ENCODE results near the gene PCDHA12. TPM values are rescaled to one million over a fixed set of nuclear protein-coding genes. Genes with fewer than 3 reads are reported as not detected.

PCDHA12 gene
- total and polyA plus RNA-seq, 9 donors: 0.04 to 1.3 (median 0.38) TPM

- H3K36me3 ChIP-seq: no peaks in the 10 kb centered on the region
- intact Hi-C loops (cut with DNase I): no loop called here
- WGBS, 3 donors: 48 to 61% methylated on average over 76 to 94 of the region's 94 CpGs; no CpG with 5 or more reads in 1 of the 3 donors
- H3K4me3 ChIP-seq: no peak overlapping the region
- no peaks in the 10 kb centered on the region for H3K4me1 ChIP-seq (ENCODE audit: insufficient read depth)
- no peak for DNase-seq
- H3K9me3 ChIP-seq: peaks cover 0 to 3% of the 10 kb centered on the region in 2 donors
- TF ChIP-seq CTCF (IDR thresholded peaks at IDR 0.05): no peak
- no peak for TF ChIP-seq EP300 (IDR thresholded peaks at IDR 0.05)
- no peak for TF ChIP-seq POLR2A (IDR thresholded peaks at IDR 0.05)
- H3K27ac ChIP-seq: no peak overlapping the region
- no peaks in the 10 kb centered on the region for H3K27me3 ChIP-seq
Observed at GRCh38 chr5:140857177-140857986, 17.7 kb upstream of the PCDHA12 start.

DNA sequence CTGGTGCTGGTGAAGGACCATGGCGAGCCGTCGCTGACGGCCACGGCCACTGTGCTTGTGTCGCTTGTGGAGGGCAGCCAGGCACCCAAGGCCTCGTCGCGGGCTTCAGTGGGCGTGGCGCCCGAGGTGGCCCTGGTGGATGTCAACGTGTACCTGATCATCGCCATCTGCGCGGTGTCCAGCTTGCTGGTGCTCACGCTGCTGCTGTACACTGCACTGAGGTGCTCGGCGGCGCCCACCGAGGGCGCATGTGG is 17.2 kb upstream of the PCDHA12 start:
- no peaks in the 10 kb centered on the region for H3K4me1 ChIP-seq (ENCODE audit: insufficient read depth)
- DNase-seq: no peak
- TF ChIP-seq CTCF (IDR thresholded peaks at IDR 0.05): no peak
- TF ChIP-seq POLR2A (IDR thresholded peaks at IDR 0.05): no peak
- no peak for TF ChIP-seq EP300 (IDR thresholded peaks at IDR 0.05)
- intact Hi-C loops (cut with DNase I): no loop called here
- H3K27me3 ChIP-seq: no peaks in the 10 kb centered on the region
- H3K36me3 ChIP-seq: no peaks in the 10 kb centered on the region
- H3K4me3 ChIP-seq: no peak overlapping the region
- no peak overlapping the region for H3K27ac ChIP-seq
- peaks cover 0 to 8% of the 10 kb centered on the region in 2 donors for H3K9me3 ChIP-seq
- WGBS, 3 donors: 68 to 72% methylated on average over 10 to 17 of the region's 22 CpGs; no CpG with 5 or more reads in 1 of the 3 donors

DNA sequence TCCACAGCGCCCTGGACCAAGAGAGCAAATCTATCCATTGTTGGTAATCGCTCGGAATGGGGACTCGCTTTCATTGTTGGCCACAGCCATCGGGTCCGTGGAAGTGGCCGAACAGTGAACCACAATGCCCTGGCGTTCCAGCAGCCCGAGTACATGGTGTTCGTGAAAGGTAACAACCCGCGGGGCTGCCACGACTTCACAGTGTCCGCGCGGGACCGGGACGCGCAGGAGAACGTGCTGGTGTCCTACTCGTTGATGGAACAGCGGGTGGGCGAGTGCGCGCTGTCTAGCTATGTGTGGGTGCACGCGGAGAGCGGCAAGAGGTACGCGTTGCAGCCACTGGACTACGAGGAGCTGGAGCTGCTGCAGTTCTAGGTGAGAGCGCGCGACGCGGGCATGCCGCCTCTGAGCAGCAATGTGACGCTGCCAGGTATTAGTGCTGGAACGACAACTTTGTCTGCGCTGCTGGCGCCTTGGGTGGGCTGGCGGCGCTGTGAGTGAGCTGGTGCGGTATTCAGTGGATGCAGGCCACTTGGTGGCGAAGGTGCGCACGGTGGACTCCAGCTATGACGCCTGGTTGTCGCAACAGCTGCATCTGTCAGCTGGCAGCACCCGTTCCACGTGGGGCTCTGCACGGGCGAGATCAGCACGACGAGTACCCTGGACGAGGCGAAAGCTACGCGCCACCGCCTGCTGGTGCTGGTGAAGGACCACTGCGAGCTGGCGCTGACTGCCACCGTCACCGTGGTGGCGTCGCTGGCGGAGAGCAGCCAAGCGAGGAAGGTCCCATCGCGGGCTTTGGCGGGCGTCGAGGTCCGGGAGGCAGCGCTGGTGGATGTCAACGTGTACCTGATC is 12.4 kb upstream of the PCDHA12 start:
- no peaks in the 10 kb centered on the region for H3K27me3 ChIP-seq
- no peak overlapping the region for H3K27ac ChIP-seq
- H3K4me3 ChIP-seq: no peak overlapping the region
- no peaks in the 10 kb centered on the region for H3K36me3 ChIP-seq
- no peak for TF ChIP-seq CTCF (IDR thresholded peaks at IDR 0.05)
- TF ChIP-seq POLR2A (IDR thresholded peaks at IDR 0.05): no peak
- no peak for TF ChIP-seq EP300 (IDR thresholded peaks at IDR 0.05)
- H3K9me3 ChIP-seq: peaks cover 0 to 11% of the 10 kb centered on the region in 2 donors
- WGBS, 3 donors: 34 to 49% (median 39%) methylated on average over 73 to 76 of the region's 76 CpGs
- no peaks in the 10 kb centered on the region for H3K4me1 ChIP-seq (ENCODE audit: insufficient read depth)
- intact Hi-C loops (cut with DNase I): no loop called here
- no peak for DNase-seq

DNA sequence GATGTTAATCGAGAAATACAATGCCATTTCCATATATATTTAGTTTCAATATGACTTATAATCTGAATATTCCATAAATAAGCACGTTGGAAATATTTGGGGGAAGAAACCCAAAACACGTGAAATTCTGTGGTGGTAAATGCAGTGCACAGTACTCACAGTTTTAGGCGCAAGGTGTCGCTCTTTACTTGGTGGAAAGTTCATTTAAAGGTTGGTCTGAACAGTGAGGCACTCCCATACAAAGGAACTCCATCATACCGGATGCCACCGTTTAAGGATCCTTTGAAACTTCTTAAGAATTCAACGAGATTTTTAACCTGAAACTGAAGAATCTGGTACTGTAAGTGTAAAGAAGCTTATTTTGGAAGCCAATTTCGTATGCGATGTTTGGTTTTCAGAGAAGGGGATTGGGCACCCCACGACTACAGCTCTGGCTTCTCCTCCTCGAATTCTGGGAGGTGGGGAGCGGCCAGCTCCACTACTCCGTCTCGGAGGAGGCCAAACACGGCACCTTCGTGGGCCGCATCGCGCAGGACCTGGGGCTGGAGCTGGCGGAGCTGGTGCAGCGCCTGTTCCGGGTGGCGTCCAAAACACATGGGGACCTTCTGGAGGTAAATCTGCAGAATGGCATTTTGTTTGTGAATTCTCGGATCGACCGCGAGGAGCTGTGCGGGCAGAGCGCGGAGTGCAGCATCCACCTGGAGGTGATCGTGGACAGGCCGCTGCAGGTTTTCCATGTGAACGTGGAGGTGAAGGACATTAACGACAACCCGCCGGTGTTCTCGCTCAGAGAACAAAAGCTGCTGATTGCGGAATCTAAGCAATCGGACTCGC is 6.2 kb upstream of the PCDHA12 start, which contains the start of gene PCDHA11:
TSS of gene PCDHA11 (plus strand) at position 237 of the 834 bp plus-strand sequence. CDS start at position 384, 147 bp downstream.
- no peak within 1 kb of the TSS for H3K27ac ChIP-seq
- intact Hi-C loops (cut with DNase I): no loop called here
- peaks cover 0 to 18% of the 10 kb centered on the region in 2 donors for H3K9me3 ChIP-seq
- DNase-seq: no peak
- no peak for TF ChIP-seq EP300 (IDR thresholded peaks at IDR 0.05)
- TF ChIP-seq POLR2A (IDR thresholded peaks at IDR 0.05): no peak
- no peak for TF ChIP-seq CTCF (IDR thresholded peaks at IDR 0.05)
- WGBS, 3 donors: 11 to 20% (median 16%) methylated on average over 41 of the region's 41 CpGs
- no peaks in the 10 kb centered on the region for H3K4me1 ChIP-seq (ENCODE audit: insufficient read depth)
- H3K27me3 ChIP-seq: no peaks in the 10 kb centered on the region
- no peak within 1 kb of the TSS for H3K4me3 ChIP-seq
- no peaks in the 10 kb centered on the region for H3K36me3 ChIP-seq
